NCI-H2196 treated with DMSO at 0.1 percent for 48 hours (cell line): Measurements from ENCODE around the gene PLGRKT.
"Not testable (repeated sequence)": the region's sequence is repeated elsewhere in the genome, so short reads cannot be mapped to it uniquely, and the experiment has no call there.

Experiments used
- DNase-seq: peaks from one replicate; lab custom pipeline; 2025; ENCODE audit not compliant: unreplicated experiment; lab: John Stamatoyannopoulos, UW

Gene PLGRKT

DNA sequence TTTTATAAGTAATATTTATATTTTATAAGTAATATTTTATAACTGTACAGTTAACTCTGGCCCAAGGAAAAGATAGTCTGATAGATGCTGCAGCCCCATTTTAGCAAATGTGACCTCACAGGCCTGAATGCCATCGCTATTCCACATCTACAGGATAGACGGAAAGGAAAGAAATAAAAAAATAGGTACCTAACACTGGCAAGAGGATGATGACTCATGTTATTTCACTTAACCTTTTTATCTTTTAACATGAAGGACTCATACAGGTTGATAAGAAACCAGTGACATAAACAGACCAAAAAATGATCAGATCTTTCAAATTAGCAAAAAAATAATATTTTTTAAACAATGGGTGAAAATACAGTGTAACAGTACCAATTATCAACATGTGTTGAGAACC is 15.3 kb upstream of the PLGRKT start:
- no peak for DNase-seq

DNA sequence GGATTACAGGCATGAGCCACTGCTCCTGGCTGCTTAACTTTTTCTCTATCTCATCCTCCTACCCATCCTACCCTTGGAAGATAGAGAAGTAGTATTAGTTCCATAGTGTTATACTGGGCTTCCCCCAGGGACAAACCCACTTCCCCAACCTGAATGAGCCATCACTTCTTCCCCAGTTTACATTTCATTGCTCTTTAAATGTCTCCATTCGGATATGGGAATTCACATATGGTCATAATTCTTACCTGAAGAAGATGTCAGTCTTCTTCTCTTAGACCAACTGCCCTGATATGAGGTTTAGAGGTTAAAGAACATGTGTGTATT is 14.5 kb upstream of the PLGRKT start:
- DNase-seq: no peak

DNA sequence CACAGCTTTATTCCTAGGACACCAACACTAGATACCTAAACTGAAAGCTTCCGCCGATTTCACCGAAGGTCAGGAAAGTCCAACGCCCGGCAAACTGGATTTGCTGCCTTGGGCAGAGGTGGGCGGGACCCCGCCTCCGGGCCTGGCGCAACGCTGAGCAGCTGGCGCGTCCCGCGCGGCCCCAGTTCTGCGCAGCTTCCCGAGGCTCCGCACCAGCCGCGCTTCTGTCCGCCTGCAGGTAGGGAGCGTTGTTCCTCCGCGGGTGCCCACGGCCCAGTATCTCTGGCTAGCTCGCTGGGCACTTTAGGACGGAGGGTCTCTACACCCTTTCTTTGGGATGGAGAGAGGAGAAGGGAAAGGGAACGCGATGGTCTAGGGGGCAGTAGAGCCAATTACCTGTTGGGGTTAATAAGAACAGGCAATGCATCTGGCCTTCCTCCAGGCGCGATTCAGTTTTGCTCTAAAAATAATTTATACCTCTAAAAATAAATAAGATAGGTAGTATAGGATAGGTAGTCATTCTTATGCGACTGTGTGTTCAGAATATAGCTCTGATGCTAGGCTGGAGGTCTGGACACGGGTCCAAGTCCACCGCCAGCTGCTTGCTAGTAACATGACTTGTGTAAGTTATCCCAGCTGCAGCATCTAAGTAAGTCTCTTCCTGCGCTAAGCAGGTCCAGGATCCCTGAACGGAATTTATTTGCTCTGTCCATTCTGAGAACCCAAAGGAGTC is 12.8 kb upstream of the PLGRKT start, which contains the start of gene CD274:
Gene CD274 (plus strand): TSS at position 184 of the 733 bp plus-strand sequence. CDS start 5,572 bp downstream, outside the sequence.
- DNase-seq: peak; percentile 98

DNA sequence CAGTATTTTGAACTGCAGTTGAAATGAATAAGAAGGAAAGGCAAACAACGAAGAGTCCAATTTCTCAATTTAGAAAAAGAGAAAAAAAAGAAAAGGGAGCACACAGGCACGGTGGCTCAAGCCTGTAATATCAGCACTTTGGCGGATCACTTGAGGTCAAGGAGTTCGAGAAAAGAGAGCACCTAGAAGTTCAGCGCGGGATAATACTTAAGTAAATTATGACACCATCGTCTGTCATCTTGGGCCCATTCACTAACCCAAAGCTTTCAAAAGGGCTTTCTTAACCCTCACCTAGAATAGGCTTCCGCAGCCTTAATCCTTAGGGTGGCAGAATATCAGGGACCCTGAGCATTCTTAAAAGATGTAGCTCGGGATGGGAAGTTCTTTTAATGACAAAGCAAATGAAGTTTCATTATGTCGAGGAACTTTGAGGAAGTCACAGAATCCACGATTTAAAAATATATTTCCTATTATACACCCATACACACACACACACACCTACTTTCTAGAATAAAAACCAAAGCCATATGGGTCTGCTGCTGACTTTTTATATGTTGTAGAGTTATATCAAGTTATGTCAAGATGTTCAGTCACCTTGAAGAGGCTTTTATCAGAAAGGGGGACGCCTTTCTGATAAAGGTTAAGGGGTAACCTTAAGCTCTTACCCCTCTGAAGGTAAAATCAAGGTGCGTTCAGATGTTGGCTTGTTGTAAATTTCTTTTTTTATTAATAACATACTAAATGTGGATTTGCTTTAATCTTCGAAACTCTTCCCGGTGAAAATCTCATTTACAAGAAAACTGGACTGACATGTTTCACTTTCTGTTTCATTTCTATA is 12.0 kb upstream of the PLGRKT start:
- DNase-seq: no peak

DNA sequence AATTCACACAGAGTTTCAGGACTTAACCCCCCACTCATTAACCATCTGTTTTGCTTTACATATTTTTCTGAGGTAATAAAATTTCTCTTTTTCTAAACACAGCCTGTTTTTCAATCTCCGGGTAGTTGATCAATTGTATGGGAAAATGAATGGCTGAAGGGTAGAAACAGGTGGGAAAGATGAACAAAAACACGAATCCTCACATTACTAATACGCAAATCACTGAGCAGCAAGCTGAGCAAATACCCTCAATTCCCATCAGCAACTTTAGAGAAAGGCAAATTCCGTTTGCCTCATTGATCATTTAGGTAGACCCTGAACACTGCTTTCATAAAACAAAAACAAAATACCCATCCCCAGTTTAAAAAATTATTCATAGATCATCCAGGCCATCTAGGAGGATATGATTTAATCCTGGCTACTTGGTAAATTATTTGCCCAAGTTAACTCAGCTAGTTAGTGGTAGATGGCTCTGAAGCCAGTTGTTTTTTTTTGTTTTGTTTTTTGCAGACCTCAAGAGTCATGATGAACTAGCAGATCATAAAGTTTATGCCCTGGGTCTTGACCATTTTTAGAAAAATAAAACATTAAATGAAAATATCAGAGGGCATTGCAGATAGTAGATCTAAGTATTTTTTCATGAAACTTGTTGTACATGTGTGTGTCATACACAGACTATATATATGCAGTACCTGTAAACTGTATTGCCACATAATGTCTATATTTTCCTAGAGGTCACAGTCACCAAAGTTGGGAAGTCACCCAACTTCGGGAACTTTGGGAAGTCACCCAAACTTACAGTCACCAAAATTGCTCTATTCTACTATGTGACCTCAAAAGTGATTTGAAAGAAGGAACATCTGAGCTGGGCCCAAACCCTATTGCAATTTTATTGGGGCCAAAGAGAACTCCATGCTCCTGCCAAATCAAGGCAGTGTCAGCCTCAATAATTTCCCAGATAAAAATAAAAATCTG is 11.0 kb upstream of the PLGRKT start:
- no peak for DNase-seq

DNA sequence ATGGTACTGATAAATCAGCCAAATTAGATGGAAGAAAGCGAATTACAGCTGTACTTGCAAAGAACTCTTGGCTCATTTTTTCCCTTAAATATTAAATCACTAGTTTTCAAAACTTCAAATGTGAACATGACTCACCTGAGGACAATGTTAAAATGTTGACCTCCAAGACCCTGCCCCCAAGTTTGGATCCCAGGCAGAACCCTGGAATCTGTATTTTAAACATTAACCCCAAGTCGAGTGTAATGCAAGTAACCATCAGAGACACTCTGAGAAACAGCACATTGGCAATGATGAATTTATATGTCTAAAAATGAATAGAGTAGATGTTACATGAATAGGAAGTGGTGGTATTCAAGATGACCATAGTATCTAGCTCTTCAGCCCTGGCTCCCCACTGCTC is 10.3 kb upstream of the PLGRKT start:
- no peak for DNase-seq

DNA sequence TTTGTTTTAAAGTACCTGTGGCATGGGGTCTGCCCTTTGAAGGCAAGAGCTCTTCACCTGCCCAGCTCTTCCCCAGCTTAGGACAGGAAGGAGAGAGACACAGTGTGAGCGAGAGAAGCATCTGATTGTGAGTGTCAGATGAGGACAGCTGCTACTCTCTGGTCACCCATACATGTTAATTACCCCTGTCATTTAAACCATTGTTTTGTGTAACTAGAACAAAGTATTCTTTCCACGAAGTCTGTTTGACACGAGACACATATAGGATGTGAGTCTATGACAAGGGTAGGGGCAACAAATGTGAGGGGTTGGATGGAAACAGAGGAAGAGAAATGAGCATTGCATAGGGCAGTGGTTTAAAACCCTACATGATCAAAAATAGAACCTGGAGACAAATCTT is 9.6 kb upstream of the PLGRKT start:
- DNase-seq: no peak

DNA sequence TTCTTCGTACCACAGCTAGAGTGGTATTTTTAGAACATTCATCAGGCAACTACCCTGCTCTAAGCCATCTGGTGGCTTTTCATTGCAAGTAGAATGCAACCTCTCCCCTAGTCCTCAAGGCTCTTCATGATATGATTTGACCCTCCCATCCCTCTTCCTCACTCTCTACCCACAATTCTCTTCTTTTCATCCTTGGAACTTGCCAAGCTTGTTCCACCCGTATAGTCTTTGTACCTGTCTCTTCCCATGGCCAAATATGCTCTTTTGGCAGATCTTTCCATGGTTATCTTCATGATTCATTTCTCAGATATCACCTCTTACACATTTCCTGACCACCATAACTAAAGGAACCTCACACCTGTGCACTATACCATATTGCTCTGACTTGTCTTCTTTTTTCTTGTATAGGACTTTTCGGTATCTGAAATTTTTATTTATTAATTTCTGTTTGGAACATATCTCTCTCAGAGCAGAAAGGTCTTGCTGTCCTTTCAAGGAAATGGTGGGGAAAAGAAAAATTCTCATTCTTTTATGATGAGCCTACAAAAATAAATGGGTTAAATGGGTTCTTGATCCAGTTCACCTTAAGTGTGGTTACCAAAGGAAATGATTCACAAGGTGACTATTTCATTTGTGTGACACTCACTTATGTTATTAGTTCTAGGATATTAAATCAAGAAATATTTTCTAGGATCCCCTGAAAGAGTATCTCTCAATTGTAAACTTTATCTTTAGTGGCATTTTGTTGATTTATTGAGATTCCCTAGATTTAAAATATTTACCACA is 8.9 kb upstream of the PLGRKT start:
- no peak for DNase-seq

DNA sequence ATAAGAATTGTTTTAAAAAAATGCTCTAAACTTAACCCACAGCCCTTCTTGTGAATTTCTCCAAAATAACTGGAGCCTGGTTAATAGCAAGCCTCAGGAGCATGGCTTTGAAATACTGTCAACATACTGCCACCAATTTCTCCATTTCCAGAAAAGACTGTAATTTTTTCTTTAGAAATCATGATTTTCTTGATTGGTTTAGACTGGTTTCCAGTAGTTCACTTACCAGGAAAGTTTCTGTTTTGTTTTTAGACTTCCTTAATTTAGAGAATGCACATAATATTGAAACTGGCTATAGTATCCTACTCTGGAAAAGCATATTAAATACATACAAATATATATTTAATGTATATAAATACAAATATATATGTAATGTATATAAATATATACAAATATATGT is 8.2 kb upstream of the PLGRKT start:
- no peak for DNase-seq

DNA sequence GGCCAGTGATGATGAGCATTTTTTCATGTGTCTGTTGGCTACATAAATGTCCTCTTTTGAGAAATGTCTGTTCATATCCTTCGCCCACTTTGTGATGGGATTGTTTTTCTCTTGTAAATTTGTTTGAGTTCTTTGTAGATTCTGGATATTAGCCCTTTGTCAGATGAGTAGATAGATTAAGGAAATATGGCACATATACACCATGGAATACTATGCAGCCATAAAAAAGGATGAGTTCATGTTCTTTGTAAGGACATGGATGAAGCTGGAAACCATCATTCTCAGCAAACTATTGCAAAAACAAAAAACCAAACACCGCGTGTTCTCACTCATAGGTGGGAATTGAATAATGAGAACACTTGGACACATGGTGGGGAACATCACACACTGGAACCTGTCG is 7.4 kb upstream of the PLGRKT start:
- not testable (repeated sequence) for DNase-seq

DNA sequence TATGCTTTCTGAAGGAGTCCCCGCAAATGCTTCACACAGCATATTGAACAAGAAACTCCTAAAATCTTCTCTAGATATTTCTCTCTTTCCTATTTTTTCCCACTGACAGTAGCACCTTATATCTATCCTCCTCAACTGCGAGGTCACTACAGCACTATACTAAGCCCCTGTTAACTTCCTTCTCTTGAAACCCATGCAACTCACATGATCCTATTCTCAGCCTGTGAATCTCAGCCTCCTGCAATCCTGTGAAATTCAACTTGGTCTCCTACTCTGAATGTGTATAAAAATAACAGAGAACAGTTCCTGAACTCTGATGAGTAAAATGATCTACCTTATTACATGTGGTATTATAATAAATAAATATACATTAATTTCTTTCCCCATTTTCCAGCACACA is 6.1 kb upstream of the PLGRKT start:
- DNase-seq: no peak

DNA sequence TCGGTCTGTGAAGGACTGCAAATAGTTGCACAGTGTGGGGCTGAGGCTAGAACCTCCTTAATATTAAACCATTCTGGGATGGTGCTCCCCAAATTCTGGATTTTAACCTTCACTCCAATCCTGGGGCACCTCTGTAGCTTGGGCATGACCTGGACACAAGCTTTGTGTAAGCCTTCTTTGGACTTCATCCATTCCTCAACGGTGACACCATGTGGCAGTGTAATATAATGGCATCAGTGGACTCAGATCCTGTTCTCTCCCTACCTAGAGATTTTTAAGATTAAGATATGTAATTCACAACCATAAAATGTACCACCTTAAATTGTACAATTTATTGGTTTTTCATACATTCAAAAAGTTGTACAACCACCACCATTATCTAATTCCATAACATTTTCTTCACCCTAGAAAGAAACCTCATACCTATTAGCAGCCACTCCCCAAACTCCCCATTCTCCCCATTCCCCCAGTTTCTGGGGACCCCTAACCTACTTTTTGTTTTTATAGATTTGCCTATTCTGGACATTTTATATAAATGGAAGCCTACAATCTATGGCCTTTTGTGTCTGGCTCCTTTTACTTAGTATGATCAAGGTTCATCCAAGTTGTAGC is 4.8 kb upstream of the PLGRKT start:
- DNase-seq: peak; percentile 82

DNA sequence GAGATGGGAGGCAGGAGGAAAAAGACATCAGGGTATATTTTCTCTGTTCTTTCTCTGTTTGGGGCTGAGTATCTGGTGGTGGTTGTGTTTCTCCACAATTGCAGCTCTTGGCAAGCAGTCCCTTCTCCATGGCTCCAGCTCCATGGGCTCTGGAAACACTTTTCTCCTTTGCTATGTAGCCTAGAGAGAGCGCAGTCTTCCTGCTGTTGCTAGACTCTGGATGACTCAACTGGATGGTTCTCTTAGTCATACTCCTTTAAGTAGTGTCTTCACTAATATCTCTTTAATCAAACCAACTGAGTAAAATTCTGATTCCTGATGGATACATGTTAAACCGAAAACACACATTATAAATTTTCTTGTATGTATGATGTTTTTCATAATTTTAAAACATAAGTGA is 3.3 kb upstream of the PLGRKT start:
- no peak for DNase-seq

DNA sequence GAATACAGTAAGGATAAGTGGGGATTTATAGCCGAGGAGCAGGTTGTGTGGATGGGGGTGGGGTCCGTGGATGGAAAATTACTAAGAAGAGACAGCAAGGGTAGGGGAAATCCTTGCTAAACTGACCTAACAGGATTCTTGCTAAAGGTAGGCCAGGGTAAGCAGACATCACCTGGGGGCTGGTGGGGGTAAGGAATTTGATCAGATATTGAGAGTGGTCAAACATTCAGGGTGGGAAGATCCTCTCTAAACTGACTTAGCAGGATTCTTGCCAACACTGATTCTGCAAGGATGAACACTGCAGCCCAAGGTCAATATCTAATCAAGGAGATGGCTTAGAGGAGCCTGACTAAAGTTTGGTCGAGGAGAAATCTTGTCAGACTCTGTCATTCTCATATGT is 2.7 kb upstream of the PLGRKT start:
- no peak for DNase-seq

DNA sequence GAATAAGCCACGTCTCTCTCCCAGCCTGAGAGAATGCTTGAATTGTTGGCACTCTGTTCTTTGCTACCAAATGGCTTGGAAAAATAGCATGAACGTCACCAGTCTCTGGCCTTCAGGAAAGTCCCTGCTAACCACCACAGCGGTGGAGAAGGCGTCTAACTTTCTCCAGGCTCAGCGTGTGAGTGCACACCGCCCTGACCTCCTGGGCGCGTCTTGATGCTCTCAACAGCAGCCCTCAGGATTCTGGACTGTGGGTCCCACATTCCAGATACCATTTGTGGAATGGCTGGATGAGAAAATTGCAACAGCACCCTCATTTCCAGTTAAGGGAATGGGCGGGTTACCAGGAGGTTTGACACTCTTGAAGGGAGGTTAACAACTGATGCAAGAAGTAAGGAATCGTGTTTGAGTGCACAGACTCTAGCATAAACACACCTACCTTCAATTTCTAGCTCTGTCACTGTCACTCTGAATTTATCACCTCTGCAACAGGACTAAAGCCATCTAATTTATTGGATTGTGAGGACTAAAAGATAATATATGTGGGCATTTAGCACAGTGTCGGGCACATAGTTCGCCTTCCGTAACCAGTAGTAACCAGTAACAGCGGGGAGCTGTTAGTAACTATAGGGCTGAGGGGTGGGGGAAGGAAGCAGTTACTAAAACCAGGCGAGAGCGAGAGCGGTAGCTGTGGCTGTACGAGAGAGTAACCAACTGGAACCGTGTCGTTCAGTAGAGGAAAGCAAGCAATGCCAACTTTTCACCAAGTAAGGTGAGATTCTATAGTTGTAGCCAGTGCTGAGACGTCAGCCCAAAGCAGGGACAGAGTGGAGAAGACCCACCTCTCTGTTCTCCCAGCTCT is 807 bp upstream of the PLGRKT start:
- DNase-seq: no peak

DNA sequence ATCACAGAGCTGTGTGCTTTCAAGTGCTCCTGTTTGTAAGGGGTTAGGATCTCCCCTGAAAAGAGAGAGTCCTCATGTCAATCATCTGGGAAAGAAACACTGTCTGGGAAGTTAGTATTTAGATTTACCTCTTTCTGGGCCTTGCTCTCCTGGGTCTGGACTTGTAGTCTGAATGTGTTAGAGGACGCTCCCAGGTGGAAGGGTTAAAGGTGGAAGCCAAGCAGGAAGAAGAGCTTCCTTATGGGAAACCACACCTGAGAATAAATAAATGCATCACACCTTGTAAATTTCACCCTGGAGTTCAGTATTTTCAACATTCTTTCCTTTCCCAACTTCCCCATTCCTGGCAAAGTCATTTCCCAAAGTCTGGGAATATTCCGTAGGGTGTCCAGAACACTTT is 1.3 kb downstream of the PLGRKT start:
- DNase-seq: no peak

DNA sequence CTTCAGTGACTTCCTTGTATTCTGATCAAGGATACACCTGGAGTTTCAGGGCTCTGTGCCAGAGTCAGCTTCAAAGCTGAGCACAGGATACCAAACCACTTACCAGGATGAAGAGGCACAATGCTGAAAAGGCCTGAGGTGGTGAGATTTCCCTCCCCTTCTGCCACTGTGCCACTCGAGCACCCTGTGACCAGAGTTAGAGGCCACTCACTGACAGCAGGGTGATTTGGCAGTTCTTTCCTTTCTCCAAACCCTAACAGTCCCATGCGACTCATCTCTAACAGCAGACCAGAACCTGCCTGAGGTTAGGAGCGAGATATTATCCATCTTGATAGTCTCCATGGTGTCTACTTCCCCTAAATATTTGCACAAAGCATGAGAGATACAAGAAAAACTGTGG is 1.8 kb downstream of the PLGRKT start:
- peak; percentile 40 for DNase-seq

DNA sequence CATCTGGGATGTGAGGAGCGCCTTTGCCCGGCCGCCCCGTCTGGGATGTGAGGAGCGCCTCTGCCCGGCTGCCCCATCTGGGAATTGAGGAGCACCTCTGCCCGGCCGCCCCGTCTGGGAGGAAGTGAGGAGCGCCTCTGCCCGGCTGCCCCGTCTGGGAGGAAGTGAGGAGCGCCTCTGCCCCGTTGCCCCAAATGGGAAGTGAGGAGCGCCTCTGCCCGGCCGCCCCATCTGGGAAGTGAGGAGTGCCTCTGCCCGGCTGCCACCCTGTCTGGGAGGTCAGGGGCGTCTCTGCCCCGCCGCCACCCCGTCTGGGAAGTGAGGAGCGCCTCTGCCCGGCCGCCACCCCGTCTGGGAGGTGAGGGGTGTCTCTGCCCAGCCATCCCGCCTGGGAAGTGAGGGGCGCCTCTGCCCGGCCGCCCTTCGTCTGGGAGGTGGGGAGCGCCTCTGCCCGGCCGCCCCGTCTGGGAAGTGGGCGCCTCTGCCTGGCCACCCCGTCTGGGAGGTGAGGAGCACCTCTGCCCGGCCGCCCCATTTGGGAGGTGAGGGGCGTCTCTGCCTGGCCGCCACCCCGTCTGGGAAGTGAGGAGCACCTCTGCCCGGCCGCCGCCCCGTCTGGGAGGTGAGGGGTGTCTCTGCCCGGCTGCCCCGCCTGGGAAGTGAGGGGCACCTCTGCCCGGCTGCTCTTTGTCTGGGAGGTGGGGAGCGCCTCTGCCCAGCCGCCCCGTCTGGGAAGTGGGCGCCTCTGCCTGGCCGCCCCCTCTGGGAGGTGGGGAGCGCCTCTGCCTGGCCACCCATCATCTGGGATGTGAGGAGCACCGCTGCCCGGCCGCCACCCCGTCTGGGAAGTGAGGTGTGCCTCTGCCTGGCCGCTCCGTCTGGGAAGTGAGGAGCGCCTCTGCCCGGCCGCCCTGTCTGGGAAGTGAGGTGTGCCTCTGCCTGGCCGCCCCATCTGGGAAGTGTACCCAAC is 3.6 kb downstream of the PLGRKT start:
- not testable (repeated sequence) for DNase-seq
